Smooth muscle cell (in vitro differentiated cells): ENCODE measurements around the gene RARB. TPM values are rescaled to one million over a fixed set of nuclear protein-coding genes. Genes with fewer than 3 reads are reported as not detected.

ENCODE experiments used
- DNase-seq: peaks from one replicate; lab custom pipeline; 2025; ENCODE audit not compliant: unreplicated experiment; lab: John Stamatoyannopoulos, UW
- H2AFZ ChIP-seq: fragments of 200-600 bp; sonication (generic); 2 replicates; pipeline ENCODE4 v1.6.0; 2016; ENCODE audit warnings: antibody characterized with exemption, low read depth, mild to moderate bottlenecking
- H3F3A ChIP-seq: fragments of 200-600 bp; sonication (generic); 2 replicates; pipeline ENCODE4 v1.6.0; 2017; ENCODE audit warnings: antibody characterized with exemption, low read depth
- H3K27ac ChIP-seq: fragments of 200-600 bp; sonication (generic); 2 replicates; pipeline ENCODE4 v1.5.1; 2016; ENCODE audit warnings: low read depth, mild to moderate bottlenecking
- H3K27me3 ChIP-seq: fragments of 200-600 bp; sonication (generic); 2 replicates; pipeline ENCODE4 v1.6.1; 2016; ENCODE audit warnings: low read depth, mild to moderate bottlenecking
- H3K36me3 ChIP-seq: fragments of 200-600 bp; sonication (generic); 2 replicates; pipeline ENCODE4 v1.5.1; 2016; ENCODE audit warnings: low read depth
- H3K4me1 ChIP-seq: fragments of 200-600 bp; sonication (generic); 2 replicates; pipeline ENCODE4 v1.5.1; 2016; ENCODE audit warnings: low read depth
- H3K4me2 ChIP-seq: fragments of 200-600 bp; sonication (generic); 2 replicates; pipeline ENCODE4 v1.6.0; 2016; ENCODE audit warnings: mild to moderate bottlenecking
- H3K4me3 ChIP-seq: fragments of 200-600 bp; sonication (generic); 2 replicates; pipeline ENCODE4 v1.5.1; 2016; ENCODE audit warnings: mild to moderate bottlenecking
- H3K79me2 ChIP-seq: fragments of 200-600 bp; sonication (generic); 2 replicates; pipeline ENCODE4 v1.6.0; 2016; ENCODE audit warnings: low read depth, mild to moderate bottlenecking
- H3K9ac ChIP-seq: fragments of 200-600 bp; sonication (generic); 2 replicates; pipeline ENCODE4 v1.6.0; 2016; ENCODE audit warnings: low read depth
- H3K9me3 ChIP-seq: fragments of 200-600 bp; sonication (generic); replicated peaks from 2 replicates; pipeline ENCODE4 v1.5.1; 2016; ENCODE audit warnings: low read depth
- H4K20me1 ChIP-seq: fragments of 200-600 bp; sonication (generic); 2 replicates; pipeline ENCODE4 v1.6.0; 2016; ENCODE audit warnings: low read depth
- CTCF ChIP-seq: fragments of 200-600 bp; sonication (generic); IDR thresholded peaks from 2 replicates; pipeline ENCODE4 v1.5.1; 2017; ENCODE audit warnings: borderline replicate concordance, mild to moderate bottlenecking, antibody characterized with exemption; ENCODE audit not compliant: insufficient read depth, poor library complexity, severe bottlenecking
- WGBS: methylation state at CpG from one replicate; pipeline ENCODE4 v1.1.7; 2016; ENCODE audit warnings: low lambda C conversion rate; 5-methylcytosine and 5-hydroxymethylcytosine counted together
- polyA plus RNA-seq: library from polyadenylated mRNA; unstranded; fragments of >200 nt; fragmentation: Nextera tagmentation; extraction: Ambion mirVana; gene quantifications from 2 replicates; pipeline ENCODE4 v1.2.1, GENCODE V29; 2016
- total RNA-seq: library from RNA; depleted of rRNA; stranded (reverse); fragments of >200 nt; gene quantifications from 2 replicates; pipeline ENCODE4 v1.2.3, GENCODE V29; 2014

RARB gene
- total and polyA plus RNA-seq, 2 experiments from 2014 or later, result 88.1 to 106 TPM

- peaks cover 69% of the 10 kb centered on the region for H3K79me2 ChIP-seq
- no peak for TF ChIP-seq CTCF
- peak overlapping the region; percentile 83 for H3K4me2 ChIP-seq
- H4K20me1 ChIP-seq, result no peaks in the 10 kb centered on the region
- H3K9me3 ChIP-seq, result no peaks in the 10 kb centered on the region
- H2AFZ ChIP-seq, result no peak overlapping the region
- peaks cover 24% of the 10 kb centered on the region for H3F3A ChIP-seq
- peaks cover 56% of the 10 kb centered on the region for H3K4me1 ChIP-seq
- no peaks in the 10 kb centered on the region for H3K27me3 ChIP-seq
- DNase-seq, result no peak
- H3K36me3 ChIP-seq, result no peaks in the 10 kb centered on the region
- H3K9ac ChIP-seq, result peak overlapping the region; percentile 20
- no peak overlapping the region for H3K4me3 ChIP-seq
- WGBS, result 25% methylated on average over 2 of the region's 2 CpGs
- H3K27ac ChIP-seq, result peak overlapping the region; percentile 97
Observed at GRCh38 chr3:25473246-25473645, 45.2 kb downstream of the RARB start.

- H4K20me1 ChIP-seq, result no peaks in the 10 kb centered on the region
- no peak for TF ChIP-seq CTCF
- H3K27me3 ChIP-seq, result no peaks in the 10 kb centered on the region
- H3F3A ChIP-seq, result peaks cover 24% of the 10 kb centered on the region
- peak overlapping the region; percentile 20 for H3K9ac ChIP-seq
- no peak for DNase-seq
- H3K4me2 ChIP-seq, result peak overlapping the region; percentile 83
- 94% methylated on average over 1 of the region's 1 CpG for WGBS
- H3K36me3 ChIP-seq, result no peaks in the 10 kb centered on the region
- peaks cover 77% of the 10 kb centered on the region for H3K79me2 ChIP-seq
- H3K4me3 ChIP-seq, result no peak overlapping the region
- no peak overlapping the region for H2AFZ ChIP-seq
- H3K9me3 ChIP-seq, result no peaks in the 10 kb centered on the region
- peaks cover 49% of the 10 kb centered on the region for H3K4me1 ChIP-seq
- peak overlapping the region; percentile 97 for H3K27ac ChIP-seq
Observed at GRCh38 chr3:25474052-25474451, 46.0 kb downstream of the RARB start.

DNA sequence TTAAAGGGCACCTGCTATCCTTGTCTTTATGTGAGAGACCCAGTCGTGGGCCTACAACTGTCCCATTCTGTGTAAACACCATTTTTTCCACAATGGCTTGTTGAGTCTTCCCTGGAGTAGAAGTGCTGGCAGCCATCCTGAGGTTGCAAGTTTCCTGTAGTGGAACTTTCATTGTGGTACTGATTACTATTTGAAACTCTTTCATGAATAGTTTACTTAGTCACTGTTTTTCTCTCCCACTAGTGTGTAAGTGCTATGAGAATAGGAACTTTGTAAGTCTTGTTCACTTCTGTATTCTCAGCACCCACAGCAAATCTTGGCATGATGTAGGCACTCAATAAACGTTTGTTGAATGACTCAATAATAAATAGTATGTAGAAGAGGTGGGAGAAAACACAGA lies 48.6 kb downstream of the RARB start:
- peaks cover 4% of the 10 kb centered on the region for H3F3A ChIP-seq
- no peaks in the 10 kb centered on the region for H3K9me3 ChIP-seq
- H3K4me3 ChIP-seq, result no peak overlapping the region
- DNase-seq, result no peak
- no peak for TF ChIP-seq CTCF
- peak overlapping the region; percentile 5 for H3K27ac ChIP-seq
- H3K27me3 ChIP-seq, result no peaks in the 10 kb centered on the region
- no peaks in the 10 kb centered on the region for H3K36me3 ChIP-seq
- no peak overlapping the region for H3K4me2 ChIP-seq
- 52% methylated on average over 2 of the region's 2 CpGs for WGBS
- H3K9ac ChIP-seq, result no peak overlapping the region
- no peak overlapping the region for H2AFZ ChIP-seq
- no peaks in the 10 kb centered on the region for H4K20me1 ChIP-seq
- peaks cover 30% of the 10 kb centered on the region for H3K4me1 ChIP-seq
- H3K79me2 ChIP-seq, result peaks cover 94% of the 10 kb centered on the region

DNA sequence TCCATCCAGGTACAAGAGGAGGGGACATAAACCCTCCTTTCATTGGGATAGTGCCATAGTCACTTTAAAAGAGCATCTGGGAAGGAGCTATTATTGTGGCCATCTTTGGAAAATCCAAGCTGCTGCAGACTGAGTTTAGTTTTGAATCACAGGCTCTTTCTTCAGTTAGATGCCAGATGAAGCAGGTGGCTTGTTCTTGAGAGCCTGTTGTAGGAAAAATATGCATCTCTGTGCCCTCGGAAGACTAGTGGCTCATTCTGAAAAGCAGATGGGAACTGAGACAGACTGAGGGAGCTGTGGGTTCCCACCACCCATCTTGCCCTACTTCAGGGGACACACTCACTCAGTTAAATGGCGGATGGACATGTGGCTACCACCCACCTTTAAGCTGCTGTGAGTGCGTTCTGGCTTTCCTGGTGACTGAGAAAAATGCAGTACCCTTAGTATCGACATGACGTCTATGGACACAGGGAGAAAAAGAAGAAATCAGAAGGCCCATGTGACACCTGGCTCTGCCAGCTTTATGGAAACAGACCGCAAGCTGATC lies 50.2 kb downstream of the RARB start:
- no peak overlapping the region for H3K4me3 ChIP-seq
- 80% methylated on average over 6 of the region's 6 CpGs for WGBS
- H3F3A ChIP-seq, result no peaks in the 10 kb centered on the region
- no peaks in the 10 kb centered on the region for H4K20me1 ChIP-seq
- no peaks in the 10 kb centered on the region for H3K36me3 ChIP-seq
- no peak overlapping the region for H3K9ac ChIP-seq
- no peaks in the 10 kb centered on the region for H3K27me3 ChIP-seq
- peaks cover 22% of the 10 kb centered on the region for H3K4me1 ChIP-seq
- H3K79me2 ChIP-seq, result peaks cover 94% of the 10 kb centered on the region
- H2AFZ ChIP-seq, result no peak overlapping the region
- no peak for DNase-seq
- peak overlapping the region; percentile 34 for H3K27ac ChIP-seq
- no peaks in the 10 kb centered on the region for H3K9me3 ChIP-seq
- TF ChIP-seq CTCF, result no peak
- H3K4me2 ChIP-seq, result no peak overlapping the region
